NOMO-1 (cell line): ENCODE data around the gene FAM217B.
"Not testable (repeated sequence)": the region's sequence is repeated elsewhere in the genome, so short reads cannot be mapped to it uniquely, and the experiment has no call there.

ENCODE experiments used
- DNase-seq, 2 experiments: peaks; one replicate each; lab custom pipeline; 2025; ENCODE audit not compliant: unreplicated experiment in 2 of 2; lab: John Stamatoyannopoulos, UW

Gene FAM217B

DNA sequence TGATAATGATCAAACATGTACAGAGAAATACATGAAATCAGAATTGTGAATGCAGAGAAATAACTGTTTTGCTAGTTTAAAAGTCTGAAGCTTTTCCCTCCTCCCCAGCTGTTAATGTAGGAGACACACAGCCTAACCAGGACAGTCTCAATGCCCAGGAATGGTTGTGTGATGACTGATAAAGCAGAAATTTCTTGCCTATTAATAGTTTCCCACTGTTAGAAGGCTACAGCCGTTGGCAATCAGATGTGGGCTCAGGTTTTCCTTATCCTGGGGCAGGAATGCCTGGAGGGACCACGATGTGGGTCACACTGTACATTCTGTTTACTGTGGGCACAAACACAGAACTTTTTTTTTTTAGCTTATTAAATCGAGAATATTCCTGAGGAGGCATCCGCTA, 2.0 kb upstream of the FAM217B start:
- no peak for DNase-seq

DNA sequence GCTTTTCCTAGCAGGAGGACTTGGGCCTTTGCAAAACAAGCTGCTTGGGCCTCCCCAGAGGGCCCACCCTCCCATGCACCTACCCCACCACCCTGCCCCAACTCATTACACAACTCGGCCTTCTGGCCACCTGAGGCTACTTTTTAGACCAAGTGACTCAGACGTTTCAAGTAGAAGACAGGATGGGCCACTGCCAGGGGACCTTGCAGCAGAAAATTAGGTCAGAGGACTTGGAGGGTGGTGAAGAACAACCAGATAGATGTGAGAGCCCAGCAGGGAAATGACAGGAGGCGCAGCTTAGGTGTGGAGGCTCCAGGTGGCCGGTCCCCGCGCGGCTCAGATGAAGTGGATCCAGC, 1.5 kb upstream of the FAM217B start:
- DNase-seq: no peak

DNA sequence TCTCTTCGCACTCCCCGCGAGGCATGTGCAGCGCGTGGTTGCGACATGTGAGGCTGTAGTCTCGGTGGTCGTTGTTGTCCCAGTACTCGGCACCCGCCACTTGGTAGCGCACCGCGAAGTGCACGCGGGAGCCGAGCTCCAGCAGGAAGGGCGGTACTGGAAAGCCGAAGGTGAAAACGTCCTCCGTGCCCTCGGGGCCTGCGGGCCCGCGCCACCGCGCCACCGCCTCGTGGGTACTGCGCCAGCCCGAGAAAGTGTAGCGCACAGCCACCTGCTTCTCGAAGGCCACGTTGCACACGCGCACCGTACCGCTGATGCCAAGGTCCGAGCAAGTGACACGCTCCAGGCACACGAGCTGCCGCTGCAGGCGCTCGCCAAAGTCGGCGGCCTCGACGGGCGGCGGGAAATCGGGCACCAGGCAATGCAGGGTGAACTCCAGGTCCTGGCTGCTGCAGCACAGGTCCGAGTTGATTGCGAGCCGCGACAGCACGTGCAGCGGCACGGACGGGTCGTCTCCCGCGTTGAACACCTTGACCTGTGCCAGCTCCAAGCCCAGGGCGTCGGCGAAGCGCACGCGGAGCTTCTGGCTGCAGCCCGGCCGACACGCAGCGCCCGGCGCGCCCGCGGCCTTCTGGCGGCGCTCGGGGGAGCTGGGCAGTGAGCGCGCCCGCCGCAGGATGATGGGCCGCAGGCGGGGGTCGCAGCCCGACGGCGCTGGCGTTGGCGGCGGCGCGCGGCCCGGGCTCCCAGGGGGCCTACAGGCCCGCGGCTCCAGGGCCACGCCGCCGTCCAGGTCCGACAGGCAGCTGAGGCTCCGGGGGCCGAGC, 924 bp upstream of the FAM217B start:
- DNase-seq: no peak

DNA sequence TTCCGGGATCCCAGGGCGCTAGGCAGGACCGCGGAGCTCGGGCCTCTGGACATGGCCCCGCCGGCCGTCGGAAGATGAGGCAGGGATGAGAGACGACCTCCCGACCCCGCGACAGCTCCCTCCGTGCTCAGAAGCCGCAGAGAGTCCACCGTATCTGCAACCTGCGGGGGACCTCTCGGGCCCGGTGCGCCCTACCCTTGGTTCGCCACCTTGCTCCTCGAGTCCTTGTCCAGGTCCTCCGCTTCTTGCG, 385 bp upstream of the FAM217B start:
- peak in 1 of 2 experiments; percentile 47 for DNase-seq

DNA sequence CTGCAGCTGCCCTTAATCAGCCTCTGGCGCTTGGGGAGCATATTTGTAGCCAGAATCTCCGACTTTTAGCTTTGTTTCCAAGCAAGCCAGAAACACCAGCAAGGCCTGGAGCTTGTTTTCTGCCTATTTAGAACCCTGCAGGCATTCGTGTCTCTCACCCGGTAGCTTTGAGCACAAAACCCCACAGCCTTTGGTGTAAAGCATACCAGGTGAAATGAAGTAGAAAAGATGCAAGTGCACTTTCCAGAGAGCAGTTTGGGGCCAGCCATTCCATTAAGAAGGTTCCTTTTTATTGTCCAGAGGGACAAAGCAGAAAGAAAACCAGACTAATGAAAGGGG, 736 bp downstream of the FAM217B start:
- DNase-seq: no peak

DNA sequence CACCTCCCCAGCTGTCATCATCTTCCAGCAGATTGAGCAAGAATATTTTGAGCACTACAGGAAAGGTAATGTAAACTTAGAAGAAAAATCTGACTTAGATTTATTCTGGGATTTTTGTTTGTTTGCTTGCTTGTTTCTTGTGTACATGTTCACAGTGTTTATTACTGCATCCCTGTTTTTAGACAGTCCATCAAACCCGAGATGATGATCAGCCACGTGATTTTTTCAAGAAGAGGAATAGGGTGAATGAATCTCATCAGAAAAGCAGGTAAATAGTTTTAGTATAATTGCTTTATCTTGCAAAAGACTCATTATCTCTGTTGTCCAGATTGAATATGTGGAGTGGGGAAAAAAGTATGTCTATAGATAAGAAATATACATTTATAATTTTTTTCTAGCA, 2.1 kb downstream of the FAM217B start:
- DNase-seq: no peak

DNA sequence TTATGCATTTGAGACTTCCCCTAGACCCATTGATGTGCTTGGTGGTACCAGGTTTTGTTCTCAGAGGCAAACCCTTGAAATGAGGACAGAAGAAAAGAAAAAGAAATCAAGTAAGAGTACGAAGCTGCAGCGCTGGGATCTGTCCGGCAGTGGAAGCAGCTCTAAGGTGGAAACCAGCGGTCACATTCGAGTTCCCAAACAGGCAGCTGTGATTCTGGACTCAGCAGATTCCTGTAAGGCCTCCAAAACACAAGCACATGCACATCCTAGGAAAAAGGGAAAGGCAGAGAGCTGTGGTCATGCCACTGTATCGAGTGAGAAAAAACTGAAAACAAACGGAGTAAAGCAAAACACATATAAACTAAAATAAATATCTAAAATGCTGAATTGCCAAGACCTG, 4.5 kb downstream of the FAM217B start:
- no peak for DNase-seq

DNA sequence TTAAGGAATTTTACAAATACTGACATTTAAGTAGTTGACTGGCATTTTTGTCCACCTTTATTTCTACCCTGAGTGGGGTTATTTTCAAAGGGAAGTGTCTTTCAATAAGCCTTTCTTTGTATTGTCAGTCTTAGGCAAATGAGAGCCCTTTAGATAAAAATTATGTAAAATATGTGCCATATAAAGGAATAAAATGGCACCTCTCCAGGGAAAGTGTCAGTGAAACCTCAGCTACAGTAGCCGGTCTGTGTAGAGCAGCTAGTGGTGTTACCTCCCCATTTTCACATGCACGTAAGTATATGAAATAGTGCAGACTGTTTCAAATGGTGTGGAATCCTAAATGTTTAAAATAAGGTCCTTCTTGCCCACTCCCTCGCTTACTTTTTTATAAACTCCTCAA, 5.0 kb downstream of the FAM217B start:
- DNase-seq: no peak

DNA sequence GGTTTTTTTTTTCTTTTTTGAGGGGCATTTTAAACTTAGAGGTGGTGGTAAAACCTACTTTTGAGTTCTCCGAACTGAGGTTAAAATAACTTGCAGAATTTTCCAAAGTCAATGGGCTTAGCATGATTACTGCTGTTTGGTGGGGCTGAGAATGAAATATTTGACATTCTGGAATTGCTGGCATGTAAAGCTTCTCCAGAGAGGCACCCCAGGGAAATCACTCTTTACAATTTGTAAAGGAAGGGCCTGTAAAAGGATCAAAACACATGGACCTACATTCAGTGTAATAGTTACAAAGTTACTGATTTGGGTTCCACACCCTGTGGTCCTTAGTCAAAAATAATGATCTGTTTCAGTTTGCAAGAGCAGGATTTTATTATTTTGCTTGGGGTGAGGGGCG, 5.5 kb downstream of the FAM217B start:
- DNase-seq: no peak

DNA sequence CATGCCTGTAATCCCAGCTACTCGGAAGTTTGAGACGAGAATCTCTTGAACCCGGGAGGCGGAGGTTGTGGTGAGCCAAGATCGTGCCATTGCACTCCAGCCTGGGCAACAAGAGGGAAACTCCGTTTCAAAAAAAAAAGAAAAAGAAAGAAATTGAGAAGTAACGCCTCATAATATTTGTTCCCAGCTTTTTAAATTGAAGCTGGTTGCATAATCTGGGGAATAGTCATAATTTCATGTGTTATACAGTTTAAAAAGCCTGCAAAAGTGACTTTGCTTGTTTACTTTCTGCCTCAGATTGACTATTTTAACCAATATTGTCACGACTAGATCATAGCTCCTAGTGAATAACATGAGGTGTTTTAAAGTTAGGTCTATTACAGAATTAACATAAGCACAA, 7.2 kb downstream of the FAM217B start:
- no peak for DNase-seq

DNA sequence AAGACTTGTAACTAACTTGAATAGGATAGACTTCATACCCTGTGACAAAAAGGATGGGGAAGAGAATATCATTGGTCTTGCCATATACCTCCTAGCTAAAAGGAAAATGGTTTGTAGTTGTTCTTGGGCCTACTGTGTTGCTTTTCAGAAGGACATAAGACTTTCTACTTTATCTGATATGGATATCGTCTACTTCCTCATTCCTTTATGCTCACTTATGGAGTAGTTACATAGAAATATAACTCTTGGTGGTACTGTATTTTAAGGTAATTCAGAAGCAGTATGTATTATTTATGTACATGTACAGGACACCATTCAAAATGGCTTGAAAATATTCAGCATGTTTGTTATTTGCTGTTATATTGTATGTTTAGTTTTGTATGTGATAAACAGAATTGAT, 8.0 kb downstream of the FAM217B start:
- DNase-seq: peak in 1 of 2 experiments; percentile 9

DNA sequence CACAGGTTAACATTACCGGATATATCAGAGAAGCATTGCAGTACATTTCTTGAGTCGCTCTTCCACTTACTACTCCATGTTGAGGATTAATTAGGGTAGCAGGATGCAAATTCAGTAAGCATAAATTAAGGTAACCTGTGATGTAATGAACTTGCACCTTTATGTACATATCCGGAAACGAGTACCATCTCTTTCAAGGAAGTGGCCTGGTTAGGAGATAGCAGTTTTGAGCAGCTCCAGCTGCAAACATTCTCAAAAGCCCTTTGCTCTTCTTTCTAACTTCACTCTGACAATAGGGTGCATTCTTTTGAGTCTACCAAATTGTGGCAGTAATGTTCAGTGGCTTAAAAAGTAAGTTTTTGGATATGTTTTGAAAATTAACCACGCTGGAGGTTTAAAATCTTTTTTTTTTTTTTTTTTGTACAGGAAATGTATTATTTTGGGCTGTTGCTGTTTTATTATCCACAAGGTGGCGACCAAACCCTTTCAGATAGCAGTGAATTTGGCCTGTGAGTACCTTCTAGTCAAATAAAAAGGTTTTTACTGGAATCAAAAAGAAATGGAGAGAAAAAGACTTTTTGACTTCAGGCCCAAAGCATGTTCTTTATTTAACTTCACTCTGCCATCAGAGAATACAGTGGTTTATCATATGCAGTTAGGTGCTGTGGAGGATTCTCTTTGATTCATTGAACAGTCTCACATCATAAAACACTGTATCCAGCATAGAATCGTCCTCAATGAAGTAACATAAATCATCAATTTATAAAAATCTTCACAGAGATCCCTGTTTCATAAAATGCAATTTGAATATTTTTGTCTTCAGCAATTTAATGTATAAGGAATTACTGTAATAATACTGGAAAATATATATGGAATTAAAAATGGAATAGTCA, 8.9 kb downstream of the FAM217B start:
- DNase-seq: peak; percentile 27 to 60

DNA sequence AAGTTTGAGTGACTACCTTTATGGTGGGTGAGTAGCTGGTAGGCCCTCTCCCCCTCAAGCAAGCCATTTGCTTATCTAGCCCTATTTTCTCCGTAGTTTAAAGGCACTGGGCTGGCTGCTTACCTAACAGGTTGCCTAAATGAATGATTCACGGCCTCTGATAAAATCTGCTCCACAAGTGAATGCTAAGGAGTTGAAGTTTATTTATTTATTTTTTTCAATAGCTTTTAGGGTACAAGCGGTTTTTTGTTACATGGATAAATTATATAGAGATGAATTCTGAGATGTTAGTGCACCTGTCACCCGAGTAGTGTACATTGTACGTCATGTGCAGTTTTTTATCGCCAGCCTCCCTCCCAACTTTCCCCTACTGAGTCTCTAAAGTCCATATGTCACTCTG, 9.7 kb downstream of the FAM217B start:
- no peak for DNase-seq

DNA sequence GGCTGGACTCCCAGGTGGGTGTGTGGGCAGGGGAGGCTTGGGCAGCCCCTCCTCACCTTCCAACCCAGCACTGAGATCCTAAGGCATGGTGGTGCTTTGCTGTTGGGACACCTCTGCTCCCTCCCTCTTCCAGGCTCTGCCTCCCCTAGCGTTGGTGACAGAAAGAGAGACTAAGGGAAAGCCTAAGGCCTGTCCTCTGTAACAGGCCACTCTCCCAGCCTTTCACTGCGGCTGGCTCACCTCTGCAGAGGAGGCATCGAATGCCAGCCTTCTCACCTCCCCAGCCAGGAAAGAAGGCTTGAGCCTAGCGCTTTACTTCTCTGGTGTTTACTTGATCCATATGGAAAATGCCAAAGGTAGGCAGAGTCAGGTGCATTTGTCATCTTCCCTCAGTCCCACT, 14.5 kb downstream of the FAM217B start:
- DNase-seq: no peak

DNA sequence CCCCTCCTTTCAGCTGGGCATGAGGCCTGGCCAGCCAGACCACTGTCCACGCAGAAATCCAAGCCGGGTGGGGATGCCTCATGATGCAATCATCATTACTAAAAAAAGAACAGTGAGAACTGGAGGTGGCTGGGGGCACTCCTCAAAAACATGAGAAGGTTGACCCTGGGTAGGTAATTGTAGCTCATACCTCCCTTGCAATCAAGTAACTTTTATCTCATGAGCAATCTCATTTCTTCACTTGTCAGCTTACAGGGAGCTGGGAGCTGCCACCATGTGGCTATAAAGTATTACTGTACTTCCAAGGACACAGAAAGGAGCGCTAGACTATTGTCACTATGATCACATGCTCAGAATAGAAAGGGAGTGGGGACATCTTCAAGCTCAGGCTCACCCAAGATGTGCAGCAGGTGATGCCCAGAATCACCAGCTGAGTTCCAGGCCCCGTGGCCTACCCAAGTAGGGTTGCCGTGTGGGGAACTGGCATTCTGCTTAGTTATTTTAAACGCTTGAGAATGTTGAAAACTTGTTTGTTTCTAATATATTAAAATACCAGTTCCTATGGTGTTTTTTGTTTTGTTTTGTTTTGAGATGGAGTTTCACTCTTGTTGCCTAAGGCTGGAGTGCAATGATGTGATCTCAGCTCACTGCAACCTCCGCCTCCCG, 15.1 kb downstream of the FAM217B start:
- peak; percentile 23 to 63 for DNase-seq

DNA sequence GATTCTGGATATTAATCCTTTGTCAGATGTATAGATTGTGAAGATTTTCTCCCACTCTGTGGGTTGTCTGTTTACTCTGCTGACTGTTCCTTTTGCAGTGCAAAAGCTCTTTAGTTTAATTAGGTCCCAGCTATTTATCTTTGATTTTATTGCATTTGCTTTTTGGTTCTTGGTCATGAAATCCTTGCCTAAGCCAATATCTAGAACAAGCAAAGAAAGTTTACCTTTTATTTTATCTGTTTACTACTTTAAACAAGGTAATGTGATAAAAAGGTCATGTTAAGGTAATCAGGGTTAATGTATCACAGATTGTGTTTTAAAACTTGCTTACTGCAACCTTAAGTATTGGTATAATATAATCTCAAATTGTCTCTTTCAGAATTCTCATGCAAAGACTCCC, 17.4 kb downstream of the FAM217B start:
- not testable (repeated sequence) for DNase-seq

DNA sequence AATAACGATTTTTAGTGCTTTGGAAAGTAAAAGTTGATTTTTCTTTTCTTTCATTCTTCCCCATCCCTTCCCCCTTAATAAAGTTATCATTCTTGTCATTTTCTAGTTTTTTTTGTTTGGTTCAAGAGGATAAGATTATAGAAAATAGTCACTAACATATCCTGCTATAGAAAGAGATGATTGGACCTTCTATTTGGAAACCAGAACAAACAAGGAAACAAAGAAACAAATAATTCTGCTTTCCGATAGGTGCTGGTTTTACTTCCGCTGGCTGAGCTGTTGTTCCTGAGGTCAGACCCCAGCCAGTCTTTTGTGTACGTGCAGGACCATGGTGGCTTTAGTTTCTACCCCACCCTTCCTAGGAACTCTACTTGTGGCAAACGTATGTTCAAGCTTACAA, 17.9 kb downstream of the FAM217B start, which contains the start of gene CDH26:
Gene CDH26, plus strand, starts transcription at position 301 of the 400 bp plus-strand sequence. CDS start 304 bp downstream, outside the sequence.
- DNase-seq: no peak

DNA sequence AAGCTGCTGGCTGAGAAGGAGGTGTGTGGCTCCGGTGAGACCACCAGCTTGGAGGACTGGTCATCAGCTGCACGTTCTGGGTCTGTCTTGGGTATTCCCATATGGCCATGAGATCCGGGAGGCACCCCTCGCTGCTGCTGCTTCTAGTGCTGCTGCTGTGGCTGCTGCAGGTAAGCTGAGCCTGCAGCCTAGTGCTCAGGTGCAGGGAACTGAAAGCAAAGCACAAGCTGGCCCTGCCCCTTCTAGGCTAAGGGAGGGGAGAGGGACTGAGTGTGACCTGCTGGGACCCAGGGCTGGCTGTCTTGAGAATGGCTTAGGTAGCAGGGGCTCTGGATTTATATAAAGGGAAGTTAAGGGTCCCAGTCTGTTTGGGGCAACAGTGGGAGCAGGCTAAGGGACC, 18.4 kb downstream of the FAM217B start:
- no peak for DNase-seq

DNA sequence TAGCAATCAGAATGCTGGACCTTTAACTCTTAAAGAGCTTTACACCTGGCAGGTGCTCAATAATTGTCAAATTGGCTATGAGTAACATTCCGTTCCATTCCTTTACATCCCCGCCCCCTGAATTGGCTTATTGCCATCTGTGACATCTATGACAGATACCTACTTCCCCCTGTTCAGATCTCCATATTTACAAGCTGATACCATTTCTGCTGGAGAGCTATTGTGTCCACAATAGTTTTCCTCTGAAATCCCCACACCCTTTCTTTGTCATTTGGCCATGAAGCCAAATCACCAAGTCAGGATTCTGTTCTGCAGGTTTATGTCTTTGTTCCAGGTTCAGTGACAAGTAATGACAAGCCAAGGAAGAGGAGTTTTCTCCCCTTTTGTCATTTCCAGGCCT, 21.2 kb downstream of the FAM217B start:
- DNase-seq: no peak

DNA sequence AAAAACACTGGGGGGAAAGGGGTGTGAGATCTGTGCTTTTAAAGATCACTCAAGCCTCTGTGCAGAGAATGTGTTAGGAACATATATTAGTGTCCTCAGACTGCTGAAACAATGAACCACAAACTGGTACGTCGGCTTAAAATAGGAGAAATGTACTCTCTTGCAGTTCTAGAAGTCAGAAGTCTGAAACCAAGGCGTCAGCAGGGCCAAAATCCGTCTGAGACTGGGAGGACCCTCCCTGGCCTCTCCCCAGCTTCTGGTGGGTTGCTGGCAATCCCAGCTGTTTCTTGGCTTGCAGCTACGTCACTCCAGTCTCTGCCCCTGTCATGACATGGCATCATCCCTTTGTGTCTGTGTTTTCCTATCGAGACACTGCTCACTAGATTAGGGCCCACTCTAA, 22.0 kb downstream of the FAM217B start:
- no peak for DNase-seq

DNA sequence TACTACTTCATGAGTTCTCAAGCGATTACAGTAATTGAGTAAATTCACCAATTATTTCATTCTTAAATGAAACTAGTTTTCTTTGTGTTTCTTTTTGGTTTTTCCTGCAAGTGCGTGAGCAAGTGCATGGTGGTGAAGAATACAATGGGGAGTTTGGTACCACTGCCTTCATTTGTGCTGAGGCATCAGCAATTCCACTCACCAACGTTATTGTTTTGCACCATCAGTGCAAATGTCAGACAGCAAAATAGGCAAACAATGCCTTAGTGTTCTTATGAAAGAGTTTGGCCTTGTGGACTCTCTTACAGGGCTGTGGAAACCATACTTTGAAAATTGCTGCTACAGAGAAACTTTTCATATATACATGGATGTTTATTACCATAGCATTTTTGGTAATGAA, 26.2 kb downstream of the FAM217B start:
- DNase-seq: no peak

DNA sequence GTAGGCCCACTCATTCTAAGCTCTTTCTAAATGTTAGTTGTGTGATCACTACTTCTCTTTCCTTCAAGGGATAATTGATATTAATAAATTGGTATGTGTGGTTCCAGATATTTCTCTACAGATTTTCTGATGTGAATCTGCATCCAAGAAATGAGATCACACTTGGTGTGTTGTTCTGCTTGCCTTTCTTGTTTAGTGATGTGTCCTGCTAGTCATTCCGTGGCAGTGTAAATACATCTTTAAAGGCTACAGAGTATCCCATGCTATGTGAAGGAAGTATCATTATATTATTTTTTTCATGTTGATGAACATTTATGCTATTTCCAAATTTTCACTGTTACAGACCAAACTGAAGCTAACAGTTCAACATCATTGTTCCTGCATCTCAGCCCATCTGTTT, 31.2 kb downstream of the FAM217B start:
- no peak for DNase-seq
